ENCODE results near the gene TSC1. TPM values are rescaled to one million over a fixed set of nuclear protein-coding genes. Genes with fewer than 3 reads are reported as not detected.

TSC1 gene
- total RNA-seq, 1 donor from 2014 or later: 31.7 TPM

- Histone ChIP-seq H3K4me3 (ENCODE audit: low read depth, low read length) (no peak overlapping the region), H3K27me3 (ENCODE audit: control insufficient read depth, insufficient read depth, low read length) (peaks cover 5% of the 10 kb centered on the region), H3K36me3 (ENCODE audit: control insufficient read depth, insufficient read depth, low read length) (no peaks in the 10 kb centered on the region)
- TF ChIP-seq, protein P1, sequence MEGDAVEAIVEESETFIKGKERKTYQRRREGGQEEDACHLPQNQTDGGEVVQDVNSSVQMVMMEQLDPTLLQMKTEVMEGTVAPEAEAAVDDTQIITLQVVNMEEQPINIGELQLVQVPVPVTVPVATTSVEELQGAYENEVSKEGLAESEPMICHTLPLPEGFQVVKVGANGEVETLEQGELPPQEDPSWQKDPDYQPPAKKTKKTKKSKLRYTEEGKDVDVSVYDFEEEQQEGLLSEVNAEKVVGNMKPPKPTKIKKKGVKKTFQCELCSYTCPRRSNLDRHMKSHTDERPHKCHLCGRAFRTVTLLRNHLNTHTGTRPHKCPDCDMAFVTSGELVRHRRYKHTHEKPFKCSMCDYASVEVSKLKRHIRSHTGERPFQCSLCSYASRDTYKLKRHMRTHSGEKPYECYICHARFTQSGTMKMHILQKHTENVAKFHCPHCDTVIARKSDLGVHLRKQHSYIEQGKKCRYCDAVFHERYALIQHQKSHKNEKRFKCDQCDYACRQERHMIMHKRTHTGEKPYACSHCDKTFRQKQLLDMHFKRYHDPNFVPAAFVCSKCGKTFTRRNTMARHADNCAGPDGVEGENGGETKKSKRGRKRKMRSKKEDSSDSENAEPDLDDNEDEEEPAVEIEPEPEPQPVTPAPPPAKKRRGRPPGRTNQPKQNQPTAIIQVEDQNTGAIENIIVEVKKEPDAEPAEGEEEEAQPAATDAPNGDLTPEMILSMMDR (IDR thresholded peaks at IDR 0.05; ENCODE audit: insufficient read depth, low read length, poor library complexity, severe bottlenecking): no peak
- no peak for DNase-seq (ENCODE audit: low read depth)
Observed at GRCh38 chr9:132858751-132859150, 85.7 kb downstream of the TSC1 start.

DNA sequence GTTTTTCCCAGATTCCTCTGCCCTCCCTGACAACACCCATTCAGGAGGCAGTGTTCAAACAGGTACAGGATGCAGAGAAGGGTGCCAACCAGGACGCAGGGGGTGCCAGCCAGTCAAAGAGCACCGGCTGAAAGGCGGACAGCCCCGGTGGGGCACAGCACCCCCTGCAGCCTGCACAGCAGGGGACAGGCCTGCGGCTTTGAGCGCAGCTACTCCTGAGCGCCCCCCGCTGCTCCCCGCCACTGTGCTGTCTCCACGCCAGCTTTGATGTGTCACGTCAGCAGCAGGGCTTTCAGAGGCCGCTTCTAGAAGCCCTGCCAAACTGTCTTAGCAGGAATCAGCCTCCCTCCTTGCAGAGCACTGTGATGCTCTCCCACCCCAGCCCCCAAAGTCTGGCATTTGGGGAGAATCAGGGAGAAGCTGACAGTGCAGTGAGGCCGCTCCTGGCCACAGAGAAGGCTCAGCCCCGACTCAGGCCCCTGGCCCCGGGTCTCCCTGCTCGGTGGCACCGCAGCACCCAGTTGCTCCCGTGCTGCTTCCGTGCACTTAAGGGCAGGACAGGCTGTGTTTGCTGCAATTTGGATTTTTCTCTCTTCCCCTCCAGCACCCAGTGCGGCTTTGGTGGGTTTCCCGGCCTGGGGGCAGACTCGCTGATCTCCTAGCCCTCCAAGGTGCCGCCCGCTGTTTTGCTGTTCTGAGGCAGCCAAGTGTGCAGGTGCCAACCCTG, 86.6 kb downstream of the TSC1 start:
- Histone ChIP-seq H3K36me3 (ENCODE audit: control insufficient read depth, insufficient read depth, low read length) (no peaks in the 10 kb centered on the region), H3K27me3 (ENCODE audit: control insufficient read depth, insufficient read depth, low read length) (peaks cover 5% of the 10 kb centered on the region), H3K4me3 (ENCODE audit: low read depth, low read length) (no peak overlapping the region)
- DNase-seq (ENCODE audit: low read depth): no peak
- TF ChIP-seq, protein P1 (IDR thresholded peaks at IDR 0.05; ENCODE audit: insufficient read depth, low read length, poor library complexity, severe bottlenecking): no peak

DNA sequence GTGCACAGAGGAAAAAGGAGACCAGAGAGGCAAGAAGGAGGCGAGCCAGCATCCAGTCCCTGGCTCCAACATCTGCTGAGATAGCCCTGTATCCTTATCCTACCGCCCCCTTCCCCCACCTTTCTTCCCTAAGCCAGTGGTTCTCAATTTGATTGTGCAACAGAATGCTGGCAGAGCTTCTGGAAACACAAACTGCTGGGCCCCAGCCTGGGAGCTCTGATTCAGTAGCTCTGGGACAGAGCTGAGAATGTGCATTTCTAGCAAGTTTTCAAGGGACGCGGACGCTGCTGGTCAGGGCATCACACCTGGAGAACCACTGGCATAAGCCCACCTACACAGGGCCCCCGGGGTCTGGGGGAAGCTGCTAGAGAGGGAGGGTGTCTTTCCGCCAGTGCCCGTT, 87.4 kb downstream of the TSC1 start:
- DNase-seq (ENCODE audit: low read depth): no peak
- Histone ChIP-seq H3K27me3 (ENCODE audit: control insufficient read depth, insufficient read depth, low read length) (peaks cover 5% of the 10 kb centered on the region), H3K4me3 (ENCODE audit: low read depth, low read length) (no peak overlapping the region), H3K36me3 (ENCODE audit: control insufficient read depth, insufficient read depth, low read length) (no peaks in the 10 kb centered on the region)
- TF ChIP-seq, protein P1 (IDR thresholded peaks at IDR 0.05; ENCODE audit: insufficient read depth, low read length, poor library complexity, severe bottlenecking): no peak

GRCh38 chr9:132855904-132856303, 88.5 kb downstream of the TSC1 start:
- no peak overlapping the region for H3K4me3 ChIP-seq (ENCODE audit: low read depth, low read length)

GRCh38 chr9:132854832-132855231, 89.6 kb downstream of the TSC1 start:
- no peaks in the 10 kb centered on the region for H3K36me3 ChIP-seq (ENCODE audit: control insufficient read depth, insufficient read depth, low read length)
- peaks cover 5% of the 10 kb centered on the region for H3K27me3 ChIP-seq (ENCODE audit: control insufficient read depth, insufficient read depth, low read length)
- no peak for DNase-seq (ENCODE audit: low read depth)
- H3K4me3 ChIP-seq (ENCODE audit: low read depth, low read length): no peak overlapping the region
- TF ChIP-seq, protein P1 (IDR thresholded peaks at IDR 0.05; ENCODE audit: insufficient read depth, low read length, poor library complexity, severe bottlenecking): no peak

More at GRCh38 chr9:132855904-132856303, 88.5 kb downstream of the TSC1 start:
- H3K36me3 ChIP-seq (ENCODE audit: control insufficient read depth, insufficient read depth, low read length): no peaks in the 10 kb centered on the region
- H3K27me3 ChIP-seq (ENCODE audit: control insufficient read depth, insufficient read depth, low read length): peaks cover 5% of the 10 kb centered on the region
- DNase-seq (ENCODE audit: low read depth): no peak
- TF ChIP-seq, protein P1 (IDR thresholded peaks at IDR 0.05; ENCODE audit: insufficient read depth, low read length, poor library complexity, severe bottlenecking): no peak

DNA sequence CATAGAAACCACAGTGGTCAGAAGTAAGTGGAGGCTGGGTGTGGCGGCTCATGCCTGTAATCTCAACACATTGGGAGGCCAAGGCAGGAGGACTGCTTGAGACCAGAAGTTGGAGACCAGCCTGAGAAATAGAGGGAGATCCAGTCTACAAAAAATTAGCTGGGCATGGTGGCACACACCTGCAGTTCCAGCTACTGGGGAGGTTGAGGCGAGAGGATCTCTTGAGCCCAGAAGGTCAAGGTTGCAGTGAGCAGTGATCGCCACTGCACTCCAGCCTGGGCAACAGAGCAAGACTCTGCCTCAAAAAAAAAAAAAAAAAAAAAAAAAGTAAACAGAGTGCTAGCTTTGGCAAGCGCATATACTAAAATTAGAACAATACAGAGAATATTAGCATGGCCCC, 90.9 kb downstream of the TSC1 start:
- Histone ChIP-seq H3K27me3 (ENCODE audit: control insufficient read depth, insufficient read depth, low read length) (peaks cover 5% of the 10 kb centered on the region), H3K36me3 (ENCODE audit: control insufficient read depth, insufficient read depth, low read length) (no peaks in the 10 kb centered on the region), H3K4me3 (ENCODE audit: low read depth, low read length) (no peak overlapping the region)
- TF ChIP-seq, protein P1 (IDR thresholded peaks at IDR 0.05; ENCODE audit: insufficient read depth, low read length, poor library complexity, severe bottlenecking): no peak
- DNase-seq (ENCODE audit: low read depth): no peak

All from kidney epithelial cell (primary cell).